Measurements from ENCODE around the gene SIM1.

Gene SIM1

GRCh38 chr6:100447081-100447899, 17.4 kb downstream of the SIM1 start:
- TF ChIP-seq CTCF (IDR thresholded peaks at IDR 0.05) (no peak), ZFX (IDR thresholded peaks at IDR 0.05; ENCODE audit: borderline replicate concordance) (no peak)
- H3K27ac ChIP-seq: no peak overlapping the region

DNA sequence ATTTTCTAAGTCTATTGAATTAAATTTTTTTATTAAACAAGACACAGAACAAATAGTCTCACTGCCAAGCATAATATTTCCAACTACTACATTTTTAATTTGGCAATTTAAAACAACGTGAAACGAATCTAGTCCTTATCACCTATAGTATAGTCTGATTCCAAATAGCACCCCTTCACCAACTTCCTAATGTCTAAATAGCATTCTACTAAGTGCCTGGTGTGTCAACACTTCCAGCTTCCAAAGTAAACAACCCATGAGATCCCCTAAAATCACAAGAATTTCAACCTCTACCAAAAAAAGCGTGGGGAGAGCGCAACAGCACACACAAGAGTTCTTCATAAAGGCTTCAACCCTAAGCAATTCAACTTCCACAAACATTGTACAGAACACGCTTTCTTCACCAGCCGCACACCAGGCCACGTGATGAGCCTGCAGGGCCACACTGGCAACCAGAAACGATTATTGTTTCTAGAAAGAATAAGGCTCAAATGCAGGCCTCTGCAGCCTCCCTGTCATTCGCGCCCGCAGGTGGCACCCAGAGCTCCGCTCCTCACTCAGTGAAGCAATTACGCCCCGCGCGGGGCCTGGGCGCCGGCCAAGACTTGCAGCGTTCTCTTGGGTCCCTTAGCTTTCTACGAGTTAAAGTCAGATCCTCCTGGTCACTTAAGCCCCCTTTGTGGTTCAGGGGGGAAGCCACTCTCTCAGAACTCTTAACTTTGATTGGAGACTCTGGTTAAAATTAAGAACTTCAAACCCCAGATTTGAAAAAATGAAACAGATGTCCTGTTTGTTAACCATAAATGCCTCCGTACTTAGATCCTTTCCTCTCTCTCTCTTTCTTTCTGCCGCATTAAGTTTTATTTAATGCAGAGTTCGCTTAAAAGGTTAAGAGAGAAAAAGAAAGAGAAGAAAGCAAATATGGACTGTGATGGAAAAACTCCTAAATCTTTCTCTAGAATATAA, 18.3 kb downstream of the SIM1 start:
- H3K27ac ChIP-seq: no peak overlapping the region

DNA sequence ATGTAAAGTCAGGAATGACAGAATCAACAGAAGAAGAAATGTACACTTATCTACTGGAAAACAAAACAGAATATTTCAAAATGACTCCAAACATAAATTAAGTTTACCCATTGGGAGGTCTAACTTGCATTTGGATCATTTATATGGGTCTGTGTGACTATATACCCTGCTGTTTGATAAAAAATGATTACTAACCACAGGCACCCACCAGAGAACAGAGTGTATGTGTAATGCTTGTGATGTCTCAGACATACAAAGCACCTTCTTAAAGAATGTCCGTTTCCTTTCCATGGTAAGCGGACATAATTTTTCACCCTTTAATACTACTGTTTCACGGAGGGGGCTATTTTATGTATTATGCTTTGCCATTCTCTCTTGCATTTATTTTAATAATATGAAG, 19.2 kb downstream of the SIM1 start:
- TF ChIP-seq CTCF (IDR thresholded peaks at IDR 0.05): no peak
- no peak for TF ChIP-seq ZFX (IDR thresholded peaks at IDR 0.05; ENCODE audit: borderline replicate concordance)
- no peak overlapping the region for H3K27ac ChIP-seq

More for the DNA sequence above, 18.3 kb downstream of the SIM1 start:
- TF ChIP-seq CTCF (IDR thresholded peaks at IDR 0.05) (no peak), ZFX (IDR thresholded peaks at IDR 0.05; ENCODE audit: borderline replicate concordance) (no peak)

- no peak overlapping the region for H3K27ac ChIP-seq
- TF ChIP-seq CTCF (IDR thresholded peaks at IDR 0.05) (no peak), ZFX (IDR thresholded peaks at IDR 0.05; ENCODE audit: borderline replicate concordance) (no peak)
Observed at GRCh38 chr6:100440935-100441334, 23.8 kb downstream of the SIM1 start.

GRCh38 chr6:100435299-100435698, 29.4 kb downstream of the SIM1 start:
- TF ChIP-seq ZFX (IDR thresholded peaks at IDR 0.05; ENCODE audit: borderline replicate concordance) (no peak), CTCF (IDR thresholded peaks at IDR 0.05) (no peak)
- no peak overlapping the region for H3K27ac ChIP-seq

DNA sequence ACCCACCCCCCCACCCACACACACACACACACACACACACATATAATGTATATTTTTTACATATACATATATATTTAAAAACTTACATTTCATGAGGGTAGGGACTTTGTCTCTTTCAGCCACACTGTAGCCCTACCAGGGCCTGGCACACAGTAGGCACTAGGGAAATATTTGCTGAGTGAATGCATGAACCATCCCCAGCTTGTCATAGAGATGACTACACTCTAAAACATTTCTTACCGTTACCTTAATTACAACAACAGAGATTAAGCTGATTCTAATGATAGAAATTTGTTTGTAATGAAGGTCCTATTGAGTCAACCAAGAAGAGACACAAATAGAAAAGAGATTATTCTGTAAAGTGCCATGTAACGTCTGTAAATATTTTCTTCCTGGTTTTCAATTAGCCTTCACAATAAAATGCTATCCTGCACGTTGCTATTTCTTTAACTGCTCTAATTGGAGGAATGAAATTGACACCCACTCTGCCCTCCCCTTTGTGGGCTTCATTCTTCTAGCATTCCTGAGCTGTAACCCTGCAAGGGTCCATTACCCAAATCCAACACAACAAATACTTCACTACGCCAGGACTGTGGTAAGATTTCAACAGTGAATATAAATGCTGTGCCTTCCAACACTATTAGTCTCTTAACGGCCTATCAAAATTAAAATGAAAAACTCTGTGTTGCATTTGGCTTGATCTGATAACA, 30.8 kb downstream of the SIM1 start:
- TF ChIP-seq ZFX (IDR thresholded peaks at IDR 0.05; ENCODE audit: borderline replicate concordance): no peak
- no peak for TF ChIP-seq CTCF (IDR thresholded peaks at IDR 0.05)
- no peak overlapping the region for H3K27ac ChIP-seq

Measured in 22Rv1 (cell line).